CMK (cell line): ENCODE results near the gene SLC12A2.

Source experiments
- DNase-seq: peaks from one replicate; pipeline ENCODE4 v3.0.0-alpha.2; 2010; ENCODE audit warnings: low read depth

SLC12A2 gene

DNA sequence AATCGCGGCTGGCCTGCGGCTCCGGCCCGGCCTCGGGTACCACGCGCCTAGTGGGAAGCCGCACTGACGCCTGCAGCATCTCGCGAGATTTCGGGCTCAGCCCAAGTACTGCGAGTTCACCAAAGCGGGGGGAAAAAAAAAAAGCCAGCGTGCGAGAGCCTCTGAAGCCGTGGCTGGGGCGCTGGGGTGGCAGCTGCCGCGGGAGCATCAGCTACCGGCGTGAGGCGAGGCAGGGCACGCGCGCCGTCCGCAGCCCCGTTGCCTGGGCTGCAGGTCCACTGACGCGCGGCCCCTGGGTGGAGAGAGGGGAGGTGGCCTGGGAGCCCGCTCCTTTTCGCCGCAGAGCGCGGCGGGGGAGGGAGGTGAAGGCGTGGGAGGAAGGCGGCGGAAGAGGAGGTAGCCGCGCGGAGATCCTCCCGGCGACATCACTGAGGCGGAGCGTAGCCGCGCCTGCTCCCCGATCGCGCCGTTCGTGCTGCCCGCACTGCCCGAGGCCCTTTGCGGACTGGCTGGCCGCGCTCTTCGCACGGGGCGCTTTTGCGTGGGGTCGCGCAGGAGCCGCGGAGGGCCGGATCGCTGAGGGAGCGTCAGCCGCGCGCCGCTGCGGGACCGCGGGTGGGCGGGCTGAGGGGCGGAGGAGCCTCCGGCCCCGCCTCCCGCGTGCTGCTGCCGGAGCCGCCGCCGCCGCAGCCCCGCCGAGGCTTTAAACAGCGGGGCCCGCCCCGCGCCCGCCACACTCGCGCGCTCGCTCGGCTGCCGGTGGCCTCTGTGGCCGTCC is at the start of gene SLC12A2:
SLC12A2 (plus strand) TSS at position 734 of the 778 bp plus-strand sequence. CDS start 189 bp downstream, outside the sequence.
- DNase-seq, result peak; percentile 65

DNA sequence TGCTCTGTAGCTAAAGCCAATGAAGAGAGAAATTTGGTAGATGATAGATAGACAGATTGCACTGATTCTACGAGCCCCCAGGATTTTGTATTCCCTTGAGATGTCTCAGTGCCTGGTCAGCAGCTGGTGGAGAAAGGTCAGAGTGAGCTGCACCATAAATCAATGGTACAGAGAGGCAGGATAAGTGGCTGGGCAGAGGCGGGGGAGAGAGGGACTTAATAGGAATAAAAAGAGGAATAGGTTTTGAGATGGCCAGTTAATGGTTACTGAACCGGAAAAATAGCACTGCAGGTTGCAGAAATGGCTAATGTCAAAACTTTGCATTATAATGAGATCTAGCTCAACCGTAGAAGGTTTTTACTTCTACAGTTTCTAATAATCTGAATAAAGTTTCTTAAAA is 47.9 kb upstream of the SLC12A2 start:
- no peak for DNase-seq

DNA sequence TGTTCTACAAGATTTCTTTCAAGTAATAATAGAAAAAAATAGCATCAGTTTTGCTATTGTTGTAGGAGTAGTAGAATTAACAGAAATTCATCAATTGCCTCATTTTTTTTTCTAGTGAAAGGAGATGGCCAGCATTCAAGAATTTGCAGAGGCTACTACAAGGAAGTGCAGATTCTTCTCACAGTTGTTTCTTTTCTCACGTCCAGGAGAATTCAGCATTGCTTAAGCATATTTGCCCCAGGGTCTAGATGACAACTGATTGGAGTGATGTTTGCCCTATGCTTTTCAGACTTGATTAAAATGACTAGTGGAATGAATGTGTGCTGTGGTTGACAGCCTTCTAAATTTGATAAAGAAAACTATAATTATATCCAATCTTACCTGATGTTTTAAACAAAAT is 46.6 kb upstream of the SLC12A2 start:
- no peak for DNase-seq

DNA sequence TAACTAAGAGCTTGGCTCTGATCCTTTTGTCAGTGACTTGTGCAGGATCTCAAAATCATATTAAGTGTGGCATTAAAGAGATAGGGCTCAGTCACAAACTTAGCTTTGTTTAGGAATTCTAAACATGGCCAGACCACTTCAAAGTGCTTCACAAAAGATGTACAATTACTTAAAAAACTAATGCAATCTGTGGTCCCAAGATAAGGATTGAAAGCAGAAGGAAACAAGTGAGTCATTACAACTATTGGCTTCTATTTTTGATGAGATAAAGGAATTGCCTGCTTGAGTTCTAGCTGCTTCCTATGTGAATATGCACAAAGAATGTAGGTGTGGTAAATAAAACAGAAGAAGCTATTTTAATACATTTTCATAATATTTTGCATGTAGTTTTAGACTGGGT is 44.9 kb upstream of the SLC12A2 start:
- DNase-seq, result peak; percentile 58

DNA sequence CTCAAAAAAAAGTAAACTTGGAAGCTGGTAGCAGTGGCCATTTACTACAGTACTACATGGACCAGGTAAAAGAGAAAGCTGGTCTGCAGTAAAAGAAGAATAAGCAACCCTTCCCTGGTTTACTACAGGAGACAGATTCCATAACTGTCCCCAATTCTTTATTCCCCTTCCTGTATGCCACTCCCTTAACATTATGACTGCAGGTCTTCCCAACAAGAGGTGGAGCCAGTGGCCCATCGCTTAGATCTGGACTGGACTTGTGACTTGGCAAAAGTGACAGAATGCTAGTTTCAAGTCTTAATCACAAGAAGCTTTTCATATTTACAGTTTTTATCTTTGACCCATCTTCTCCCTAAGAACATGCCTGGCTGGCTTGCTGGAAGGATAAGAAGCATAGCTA is 42.6 kb upstream of the SLC12A2 start:
- no peak for DNase-seq

DNA sequence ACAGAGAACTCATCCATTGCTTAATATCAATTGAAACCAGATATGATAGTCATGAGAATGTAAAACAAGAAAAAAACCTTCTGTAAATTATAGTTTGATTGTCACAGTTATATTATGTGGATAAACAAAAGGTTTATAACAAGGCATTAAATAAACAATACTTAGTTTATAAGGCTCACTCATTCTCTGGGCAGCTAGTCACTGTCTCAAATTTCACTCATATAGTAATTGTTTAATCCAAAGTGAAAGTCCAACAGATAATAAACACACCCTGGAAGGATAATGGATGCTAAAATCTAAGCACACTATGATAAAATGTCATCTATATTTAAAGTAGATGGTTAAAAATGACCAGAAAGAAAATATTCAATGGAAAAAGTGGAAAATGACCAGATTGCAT is 30.8 kb upstream of the SLC12A2 start:
- DNase-seq, result no peak

DNA sequence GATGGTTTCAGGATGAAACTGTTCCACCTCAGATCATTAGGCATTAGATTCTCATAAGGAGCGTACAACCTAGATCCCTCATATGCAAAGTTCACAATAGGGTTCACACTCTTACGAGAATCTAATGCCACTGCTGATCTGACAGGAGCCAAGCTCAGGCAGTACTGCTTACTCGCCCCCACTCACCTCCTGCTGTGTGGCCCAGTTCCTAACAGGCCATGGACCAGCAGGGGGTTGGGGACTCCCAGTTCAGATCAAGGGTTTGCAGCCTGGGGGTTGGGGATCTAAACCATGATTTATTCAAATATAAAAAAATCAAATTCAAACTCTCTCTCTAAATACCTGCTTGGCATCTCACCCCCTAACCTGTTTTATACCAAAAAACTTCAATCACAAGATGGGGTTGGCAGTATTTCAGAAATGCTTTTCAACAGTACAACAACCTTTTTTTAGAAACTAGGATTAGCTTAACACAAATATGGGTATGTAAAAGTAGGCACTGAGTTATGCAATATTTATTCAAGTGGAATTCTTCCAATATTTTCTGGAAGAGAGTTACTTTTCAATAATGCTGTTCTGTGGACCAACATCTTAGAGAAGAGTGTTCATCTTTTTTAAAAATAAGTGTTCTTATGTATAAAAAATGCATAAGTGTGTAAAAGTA is 30.1 kb upstream of the SLC12A2 start:
- no peak for DNase-seq

DNA sequence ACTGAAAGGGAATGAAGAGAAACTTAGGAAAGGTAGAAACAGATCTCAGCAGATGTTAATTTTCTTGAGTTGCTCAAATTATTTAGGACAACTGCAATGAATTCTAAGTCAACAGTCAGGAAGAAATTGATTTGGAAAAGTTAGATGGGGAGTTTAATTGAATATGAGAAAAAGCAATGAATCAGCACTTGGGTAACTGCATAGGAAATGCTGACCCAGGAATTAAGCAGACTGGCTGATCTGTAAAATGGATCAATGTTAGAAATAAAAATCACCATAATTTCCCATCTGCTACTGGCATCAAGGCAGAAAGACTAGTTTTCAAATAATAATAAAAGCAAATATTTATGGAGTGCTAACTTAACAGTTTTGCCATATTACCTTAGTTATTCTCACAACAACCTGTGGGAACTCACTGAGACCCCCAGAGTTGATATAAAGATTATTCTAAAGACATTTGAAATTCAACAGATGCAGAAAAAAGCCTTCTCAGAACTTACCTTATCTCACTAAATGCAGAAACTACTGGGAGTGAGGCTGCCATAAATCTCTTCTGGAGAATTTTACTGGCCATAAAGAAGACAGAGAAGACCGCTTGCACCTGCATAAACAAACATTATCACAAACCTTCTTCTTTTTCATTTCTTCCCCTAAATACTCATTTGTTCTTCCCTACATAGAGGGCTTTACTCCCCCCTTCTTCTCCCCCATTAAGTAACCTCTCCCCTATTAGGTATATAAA is 22.8 kb upstream of the SLC12A2 start:
- no peak for DNase-seq

DNA sequence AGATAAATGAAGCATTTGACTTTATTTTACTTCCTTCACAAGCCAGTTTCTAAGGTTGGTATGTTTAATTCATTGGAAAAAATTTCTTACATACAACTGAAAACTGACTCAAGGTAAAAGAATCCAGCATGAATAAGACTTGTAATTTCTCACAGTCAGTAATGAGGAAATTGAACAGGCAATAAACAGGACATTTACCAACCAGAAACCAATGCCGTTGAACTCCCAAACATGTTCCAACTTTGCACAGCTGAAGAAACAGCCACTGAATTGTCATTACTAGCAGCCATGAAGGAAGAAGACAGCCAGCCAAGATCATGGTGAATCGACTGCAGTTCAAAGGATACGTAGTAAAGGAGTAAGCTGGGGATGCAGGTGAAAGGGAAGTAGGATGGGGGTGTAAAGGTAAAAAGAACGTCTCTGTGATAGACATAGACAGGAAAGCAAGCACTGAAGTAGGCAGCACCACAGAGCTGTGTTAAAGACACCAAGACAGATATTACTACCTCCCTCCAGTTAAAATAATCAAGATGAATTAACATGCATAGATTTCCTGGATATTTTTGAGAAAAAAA is 21.3 kb upstream of the SLC12A2 start:
- no peak for DNase-seq

DNA sequence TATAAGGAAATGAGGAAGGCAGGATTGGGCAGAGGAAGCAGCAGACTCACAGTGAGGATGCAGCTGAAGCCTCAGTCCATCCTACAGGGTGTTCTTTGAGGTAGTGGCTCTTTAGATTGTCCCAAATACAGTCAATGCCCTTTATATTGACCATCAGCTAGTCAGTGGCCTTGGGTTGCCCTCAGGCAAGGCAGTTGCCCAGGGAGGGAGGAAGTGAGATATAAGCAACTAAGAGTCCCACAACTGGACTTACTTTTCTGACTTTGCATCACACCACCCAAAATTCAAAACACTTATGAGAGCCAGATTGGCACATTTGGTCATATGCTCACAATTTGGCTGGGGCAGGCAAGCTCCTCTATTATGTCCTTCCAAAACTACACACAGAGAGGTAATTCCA is 9.4 kb upstream of the SLC12A2 start:
- DNase-seq, result no peak

DNA sequence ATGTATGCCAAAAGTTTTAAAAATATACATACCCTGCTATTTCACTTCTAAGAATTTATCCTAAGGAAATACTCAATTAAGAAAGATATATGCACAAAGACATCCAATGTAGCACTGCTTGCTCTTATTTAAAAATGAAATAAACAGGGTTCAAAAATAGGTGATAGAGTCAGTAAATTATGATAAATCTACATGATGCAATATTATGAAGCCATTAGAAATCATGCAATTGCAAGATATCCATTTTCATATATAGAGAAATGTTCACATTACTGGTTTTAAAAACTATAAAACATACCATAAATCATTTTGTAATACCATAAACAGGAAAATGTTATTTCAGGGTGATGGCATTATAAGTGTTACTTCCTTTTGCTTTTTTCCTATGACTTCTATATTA is 8.6 kb upstream of the SLC12A2 start:
- DNase-seq, result no peak

DNA sequence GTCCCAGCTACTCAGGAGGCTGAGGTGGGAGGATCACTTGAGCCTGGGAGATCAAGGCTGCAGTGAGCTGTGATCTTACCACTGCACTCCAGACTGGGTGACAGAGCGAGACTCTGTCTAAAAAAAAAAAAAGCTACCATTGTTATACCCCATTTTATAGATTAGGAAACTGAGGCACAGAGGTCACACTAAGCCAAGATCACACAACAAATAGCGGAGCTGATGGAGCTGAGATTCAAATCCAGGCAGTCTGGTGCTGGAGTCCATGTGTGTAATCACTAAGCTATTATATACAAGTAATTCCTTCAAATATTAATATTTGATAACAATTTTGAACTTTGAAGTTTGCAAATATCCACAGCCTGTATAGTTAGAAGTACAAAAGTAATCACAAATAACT is 6.0 kb upstream of the SLC12A2 start:
- DNase-seq, result no peak

DNA sequence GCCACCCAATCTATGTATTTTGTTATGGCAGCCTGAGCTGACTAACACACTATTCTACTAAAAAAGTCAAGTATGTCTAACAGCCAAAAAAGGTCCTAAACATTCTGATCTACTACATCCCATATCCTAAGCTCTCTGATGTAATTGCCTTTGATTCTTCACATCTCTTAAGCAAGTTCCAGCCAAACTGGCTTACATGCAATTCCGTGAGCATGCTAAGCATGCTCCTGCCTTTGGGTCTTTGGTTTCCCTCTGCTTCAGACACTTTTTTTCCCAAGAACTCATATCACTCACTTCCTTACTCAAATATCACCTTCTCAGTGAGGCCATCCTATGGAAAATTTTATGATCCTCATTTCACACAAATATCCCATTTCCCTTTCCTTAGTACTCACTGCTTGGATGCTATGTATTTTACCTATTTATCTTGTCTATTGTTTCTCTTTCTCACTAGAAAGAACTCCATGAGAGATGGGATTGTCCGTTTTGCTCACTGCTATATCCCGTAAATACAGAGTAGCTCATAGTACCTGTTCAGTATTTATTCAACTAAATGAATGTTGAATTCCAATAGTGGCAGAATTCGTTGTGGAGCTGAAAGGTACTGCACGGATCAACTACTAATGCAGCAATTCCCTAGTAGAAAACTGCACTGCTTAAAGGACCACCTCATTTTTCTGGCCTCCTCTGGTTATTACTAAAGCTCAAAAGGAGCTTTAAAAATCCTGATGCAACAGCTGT is 2.3 kb upstream of the SLC12A2 start:
- no peak for DNase-seq

DNA sequence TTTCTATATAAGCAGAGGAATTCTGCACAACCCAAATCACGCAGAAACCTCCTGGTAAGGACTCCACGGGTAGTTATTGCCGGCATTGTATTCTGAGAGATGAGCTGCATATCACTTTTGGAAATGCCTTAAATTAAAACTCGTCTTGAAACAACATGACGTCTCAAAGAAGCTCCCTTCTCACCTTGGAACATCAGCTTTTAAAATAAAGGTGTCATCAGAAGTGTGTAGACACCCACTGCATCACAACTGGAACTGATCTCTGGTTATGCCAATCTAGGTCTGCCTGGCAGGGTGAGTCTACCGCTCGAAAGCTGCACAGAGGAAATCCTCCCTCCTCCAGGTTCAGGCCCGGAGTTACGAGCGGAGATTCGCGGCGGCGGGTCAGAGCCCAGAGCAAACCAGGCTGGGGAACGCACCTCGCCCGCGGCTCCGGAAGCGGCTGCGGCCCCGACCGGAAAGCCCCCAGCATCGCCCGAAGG is 974 bp upstream of the SLC12A2 start:
- no peak for DNase-seq

DNA sequence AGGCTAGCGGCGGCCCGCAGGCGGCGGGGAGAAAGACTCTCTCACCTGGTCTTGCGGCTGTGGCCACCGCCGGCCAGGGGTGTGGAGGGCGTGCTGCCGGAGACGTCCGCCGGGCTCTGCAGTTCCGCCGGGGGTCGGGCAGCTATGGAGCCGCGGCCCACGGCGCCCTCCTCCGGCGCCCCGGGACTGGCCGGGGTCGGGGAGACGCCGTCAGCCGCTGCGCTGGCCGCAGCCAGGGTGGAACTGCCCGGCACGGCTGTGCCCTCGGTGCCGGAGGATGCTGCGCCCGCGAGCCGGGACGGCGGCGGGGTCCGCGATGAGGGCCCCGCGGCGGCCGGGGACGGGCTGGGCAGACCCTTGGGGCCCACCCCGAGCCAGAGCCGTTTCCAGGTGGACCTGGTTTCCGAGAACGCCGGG is 253 bp downstream of the SLC12A2 start:
- DNase-seq, result no peak

DNA sequence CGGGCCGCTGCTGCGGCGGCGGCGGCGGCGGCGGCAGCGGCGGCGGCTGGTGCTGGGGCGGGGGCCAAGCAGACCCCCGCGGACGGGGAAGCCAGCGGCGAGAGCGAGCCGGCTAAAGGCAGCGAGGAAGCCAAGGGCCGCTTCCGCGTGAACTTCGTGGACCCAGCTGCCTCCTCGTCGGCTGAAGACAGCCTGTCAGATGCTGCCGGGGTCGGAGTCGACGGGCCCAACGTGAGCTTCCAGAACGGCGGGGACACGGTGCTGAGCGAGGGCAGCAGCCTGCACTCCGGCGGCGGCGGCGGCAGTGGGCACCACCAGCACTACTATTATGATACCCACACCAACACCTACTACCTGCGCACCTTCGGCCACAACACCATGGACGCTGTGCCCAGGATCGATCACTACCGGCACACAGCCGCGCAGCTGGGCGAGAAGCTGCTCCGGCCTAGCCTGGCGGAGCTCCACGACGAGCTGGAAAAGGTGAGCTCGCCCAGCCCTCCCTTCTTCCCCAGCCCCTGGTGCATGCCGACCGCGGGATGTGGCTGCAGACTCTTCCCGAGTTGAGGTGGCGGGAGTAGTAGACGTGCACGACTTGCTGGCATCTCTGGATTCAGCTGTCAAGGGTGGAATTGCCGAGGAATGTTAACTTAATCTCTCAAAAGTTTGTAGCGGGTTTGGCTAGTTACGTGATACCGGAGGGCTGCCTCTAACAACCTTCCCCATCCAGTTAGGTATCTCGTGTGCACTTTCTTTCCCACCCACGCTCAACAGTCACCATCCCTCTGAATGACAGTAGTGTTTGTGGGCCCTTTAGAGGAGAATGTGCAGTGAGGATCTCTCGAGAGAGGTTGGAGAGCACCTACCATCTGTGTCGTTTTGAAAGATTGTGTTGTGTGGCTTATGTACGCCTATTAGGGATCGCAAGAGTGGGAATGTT is 932 bp downstream of the SLC12A2 start:
- no peak for DNase-seq

DNA sequence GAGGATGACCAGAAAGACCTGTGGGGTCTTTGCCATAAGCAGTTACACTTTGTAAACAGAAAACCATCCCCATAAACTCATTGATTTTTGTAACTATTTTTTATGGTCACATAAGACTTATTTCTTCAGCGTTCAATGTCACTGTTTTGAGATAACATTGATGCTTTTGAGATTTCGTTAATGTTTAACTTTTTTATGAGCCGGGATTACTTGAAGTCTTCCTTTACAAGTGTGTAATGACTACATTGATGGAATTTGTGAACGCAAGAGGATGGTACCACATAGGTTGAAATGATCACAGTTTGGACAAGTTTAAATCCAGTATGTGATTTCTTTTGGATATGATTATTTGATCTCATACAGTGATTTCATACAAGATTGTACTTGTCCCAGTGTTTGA is 1.8 kb downstream of the SLC12A2 start:
- no peak for DNase-seq

DNA sequence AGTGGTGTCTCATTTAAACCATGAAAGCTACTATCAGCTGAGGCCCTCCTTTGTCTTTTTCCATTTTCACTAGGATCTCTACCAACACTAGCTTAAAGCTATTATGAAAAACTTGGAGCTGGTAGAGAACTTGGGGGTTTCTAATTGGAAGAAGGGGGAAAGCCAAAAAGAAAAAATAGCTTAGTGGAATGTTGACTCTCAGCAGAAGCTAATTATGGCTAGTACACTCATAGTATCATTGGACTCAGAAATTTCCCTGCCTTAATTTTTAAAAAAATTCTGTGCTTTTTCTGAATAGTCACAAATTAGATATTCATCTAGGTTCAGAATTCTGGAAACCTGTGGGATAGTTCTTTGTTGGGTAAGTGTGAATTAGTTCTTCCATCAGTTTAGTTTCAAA is 8.0 kb downstream of the SLC12A2 start:
- no peak for DNase-seq

DNA sequence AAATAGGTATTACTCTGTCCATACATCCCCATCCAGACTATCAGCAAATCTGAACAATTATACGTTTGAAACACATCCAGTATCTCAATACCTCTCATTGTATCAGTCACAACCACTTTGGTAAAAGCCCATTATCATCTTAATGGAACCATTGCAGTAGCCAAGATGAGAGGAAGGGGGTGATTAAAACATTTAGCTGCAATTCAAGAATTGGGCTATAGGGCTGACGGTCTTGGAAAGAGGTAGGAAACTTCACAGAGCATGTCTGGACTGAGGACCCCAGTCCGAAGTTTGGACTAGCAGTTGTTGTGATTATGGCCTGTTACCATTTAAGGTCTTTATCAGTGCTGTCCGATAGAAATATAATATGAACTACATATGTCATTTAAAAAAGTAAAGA is 8.6 kb downstream of the SLC12A2 start:
- DNase-seq, result no peak

DNA sequence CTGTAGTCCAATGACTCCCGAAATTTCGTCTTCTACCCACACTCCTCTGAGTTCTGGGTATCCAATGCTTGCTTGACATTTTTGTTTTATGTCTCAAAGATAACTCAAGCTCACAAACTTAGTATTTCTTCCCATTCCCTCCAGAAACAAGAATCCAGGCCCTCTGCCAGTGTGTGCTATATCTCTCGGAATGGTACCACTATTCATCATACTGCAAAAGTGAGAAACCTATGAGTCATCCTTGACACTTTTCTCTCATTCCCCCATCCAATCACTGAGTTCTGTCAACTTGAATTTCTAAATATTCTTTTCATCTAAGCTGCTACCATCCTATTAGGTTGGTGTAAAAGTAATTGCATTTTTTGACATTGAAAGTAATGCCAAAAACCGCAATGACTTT is 9.8 kb downstream of the SLC12A2 start:
- no peak for DNase-seq

DNA sequence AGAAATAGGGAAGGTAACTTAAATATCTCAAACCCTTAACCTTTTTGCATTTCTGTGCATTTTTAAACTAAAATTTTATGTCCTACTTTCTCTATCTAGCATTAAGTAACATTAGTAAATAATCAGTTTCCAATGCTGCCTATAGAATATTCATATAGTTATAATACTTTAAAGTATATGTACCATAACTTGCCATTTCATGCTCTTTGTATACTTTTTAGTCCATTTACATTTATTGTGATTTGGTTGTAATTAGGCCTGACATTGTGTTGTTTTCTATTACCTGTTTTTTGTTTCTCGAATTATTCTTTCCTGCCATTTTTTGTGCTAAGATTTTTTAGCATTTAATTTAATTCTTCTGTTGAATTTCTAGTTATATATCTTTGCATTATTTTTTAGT is 13.7 kb downstream of the SLC12A2 start:
- no peak for DNase-seq
